HG03442 (cell line): Measurements from ENCODE around the gene AQP3.
"Not testable (repeated sequence)": the region's sequence is repeated elsewhere in the genome, so short reads cannot be mapped to it uniquely, and the experiment has no call there.

Source experiments
- ATAC-seq: cut with Tn5 transposase; IDR thresholded peaks from one replicate; pipeline ENCODE4 v1.9.1; 2021; ENCODE audit warnings: mild to moderate bottlenecking, moderate library complexity; ENCODE audit not compliant: unreplicated experiment

Gene AQP3

DNA sequence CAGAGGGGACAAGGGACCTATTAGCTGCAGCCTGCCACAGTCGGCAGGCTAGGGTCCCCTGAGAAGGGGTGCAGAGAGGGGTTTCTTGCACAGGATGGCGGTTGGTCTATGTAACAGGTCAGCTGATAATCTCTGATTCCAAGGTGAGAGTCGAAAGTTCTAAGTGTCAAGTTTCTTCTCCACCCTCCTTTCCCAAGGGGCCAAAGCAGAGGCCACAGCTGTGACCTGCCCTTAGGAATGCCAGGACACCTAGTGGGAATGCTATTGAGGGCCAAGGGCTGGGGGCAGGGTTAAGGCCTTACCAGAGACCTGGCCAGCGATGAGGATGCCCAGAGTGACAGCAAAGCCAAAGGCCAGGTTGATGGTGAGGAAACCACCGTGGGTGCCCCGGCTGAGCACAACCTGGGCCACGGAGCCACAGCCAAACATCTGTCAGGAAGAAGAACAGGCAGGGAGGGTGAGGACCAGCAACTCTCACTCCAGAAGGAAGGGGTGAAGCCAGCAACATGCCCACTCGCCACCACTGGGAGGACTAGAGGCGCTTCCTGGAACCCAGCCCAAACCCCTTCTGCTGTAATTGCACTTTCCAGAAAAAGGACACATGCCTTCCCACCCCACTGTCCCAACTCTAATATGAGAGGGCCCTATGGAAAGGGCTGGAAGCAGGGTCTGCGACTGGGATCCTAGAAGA lies 3.8 kb downstream of the AQP3 start:
- no peak for ATAC-seq

DNA sequence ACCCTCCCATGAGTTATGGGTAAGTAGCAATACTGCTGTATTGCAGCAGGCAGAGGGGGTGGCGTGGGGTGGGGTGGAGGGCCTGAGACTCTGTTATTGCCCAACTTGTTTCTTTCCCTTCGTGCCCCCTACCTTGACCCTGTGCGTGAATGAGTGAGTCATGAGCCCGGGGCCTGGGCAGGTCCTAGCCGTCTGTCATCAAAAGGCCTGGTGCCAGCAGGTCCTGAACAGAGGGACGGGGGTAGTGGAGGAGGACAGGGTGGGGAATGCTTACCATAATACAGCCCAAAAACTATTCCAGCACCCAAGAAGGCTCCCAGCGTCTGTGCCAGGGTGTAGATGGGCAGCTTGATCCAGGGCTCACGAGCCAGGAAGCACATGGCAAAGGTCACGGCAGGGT lies 4.3 kb downstream of the AQP3 start:
- no peak for ATAC-seq

DNA sequence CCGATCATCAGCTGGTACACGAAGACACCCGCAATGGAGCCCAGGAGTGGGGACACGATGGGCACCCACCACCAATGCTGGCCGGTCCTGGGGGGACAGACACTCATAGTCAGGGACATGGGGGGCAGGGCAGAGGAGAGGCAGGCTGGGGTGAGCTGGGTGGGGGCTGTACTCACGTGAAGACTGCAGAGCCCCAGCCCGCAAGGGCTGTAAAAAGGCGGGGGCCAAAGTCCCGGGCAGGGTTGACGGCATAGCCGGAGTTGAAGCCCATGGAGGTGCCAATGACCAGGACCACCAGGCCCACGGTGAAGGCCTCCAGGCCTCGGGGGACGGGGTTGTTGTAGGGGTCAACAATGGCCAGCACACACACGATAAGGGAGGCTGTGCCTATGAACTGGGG lies 5.3 kb downstream of the AQP3 start:
- no peak for ATAC-seq

- no peak for ATAC-seq
These were observed 6.8 kb downstream of the AQP3 start for GRCh38 chr9:33440609-33441008.

DNA sequence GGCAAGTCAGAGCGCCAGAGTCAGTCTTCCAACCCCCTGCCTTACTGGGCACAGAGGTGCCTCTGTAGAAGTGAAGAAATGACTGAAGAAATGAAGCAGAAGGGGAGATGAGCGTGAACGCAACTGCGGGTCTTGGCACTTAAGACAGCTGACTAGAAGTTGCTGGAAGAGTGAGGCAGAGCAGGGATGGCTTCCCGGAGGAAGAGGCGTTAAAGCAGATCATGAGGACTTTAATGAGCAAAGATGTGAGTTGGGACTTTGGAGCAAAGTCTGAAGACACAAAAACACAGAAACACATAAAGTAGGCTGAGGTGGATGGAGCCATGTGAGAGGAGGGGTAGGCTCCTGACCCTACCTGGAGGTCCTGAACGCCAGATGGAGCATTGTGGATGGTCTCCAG lies 7.2 kb downstream of the AQP3 start:
- ATAC-seq = no peak

DNA sequence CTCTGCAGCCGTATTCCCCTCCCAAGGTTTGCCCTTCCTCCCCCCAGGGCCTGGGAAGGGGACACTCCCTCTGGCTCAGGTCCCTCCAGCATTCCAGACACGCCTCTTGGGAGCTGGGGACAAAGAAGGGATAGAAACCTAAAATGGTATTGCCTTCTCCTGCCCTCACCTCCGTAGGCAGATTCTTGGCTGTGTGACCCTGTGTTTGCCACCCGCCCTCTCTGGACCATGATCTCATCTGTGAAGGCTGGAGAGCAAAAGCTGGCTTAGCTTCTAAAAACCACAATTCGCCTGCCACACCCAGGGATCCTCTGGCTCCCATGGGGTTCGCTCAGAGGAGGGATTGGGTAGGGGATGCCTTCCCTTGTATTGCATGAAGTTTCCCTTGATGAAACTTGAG lies 7.7 kb downstream of the AQP3 start:
- no peak for ATAC-seq

- ATAC-seq = no peak
These were observed 8.3 kb downstream of the AQP3 start for GRCh38 chr9:33438926-33439680.

GRCh38 chr9:33437898-33438297 lies 9.5 kb downstream of the AQP3 start:
- ATAC-seq = no peak

DNA sequence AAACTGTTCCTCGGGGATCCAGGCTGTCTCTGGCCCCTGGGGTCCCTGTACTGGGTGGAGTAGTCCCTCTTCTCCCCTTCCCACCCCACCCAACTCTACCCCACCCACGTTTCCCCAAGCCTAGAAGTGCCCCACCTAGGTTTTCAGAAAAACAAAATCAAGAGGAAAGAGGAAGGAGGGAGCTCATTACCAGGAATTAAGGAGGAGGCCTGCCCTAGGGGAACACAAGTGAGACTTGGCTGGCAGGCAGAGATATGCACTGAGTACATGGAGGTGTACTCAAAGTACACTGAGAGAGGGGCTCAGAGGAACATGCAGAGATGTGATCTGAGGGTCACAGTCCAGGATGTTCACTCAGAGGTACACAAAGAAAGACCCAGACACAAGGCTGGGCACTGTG lies 10.2 kb downstream of the AQP3 start:
- no peak for ATAC-seq

DNA sequence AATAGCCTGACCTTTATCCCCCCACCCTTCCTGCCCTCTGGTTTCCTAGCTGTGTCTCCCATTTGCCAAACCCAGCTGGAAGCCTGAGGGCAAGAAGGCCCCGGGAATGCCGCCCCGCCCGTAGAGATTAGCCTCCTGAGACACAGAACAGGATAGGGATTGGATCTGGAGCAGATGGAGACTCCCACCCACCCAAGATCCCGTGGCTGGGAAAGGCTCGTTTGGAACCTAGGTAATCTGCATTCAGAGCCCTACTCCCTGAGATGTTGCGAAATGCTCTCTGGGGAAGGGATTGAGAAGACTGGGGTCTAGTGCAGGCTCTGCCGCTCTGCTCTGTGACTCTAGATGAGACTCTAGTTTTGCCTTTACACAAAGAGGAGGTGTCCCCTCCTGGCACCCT lies 10.9 kb downstream of the AQP3 start:
- no peak for ATAC-seq

GRCh38 chr9:33435821-33436277 lies 11.5 kb downstream of the AQP3 start:
- no peak for ATAC-seq

DNA sequence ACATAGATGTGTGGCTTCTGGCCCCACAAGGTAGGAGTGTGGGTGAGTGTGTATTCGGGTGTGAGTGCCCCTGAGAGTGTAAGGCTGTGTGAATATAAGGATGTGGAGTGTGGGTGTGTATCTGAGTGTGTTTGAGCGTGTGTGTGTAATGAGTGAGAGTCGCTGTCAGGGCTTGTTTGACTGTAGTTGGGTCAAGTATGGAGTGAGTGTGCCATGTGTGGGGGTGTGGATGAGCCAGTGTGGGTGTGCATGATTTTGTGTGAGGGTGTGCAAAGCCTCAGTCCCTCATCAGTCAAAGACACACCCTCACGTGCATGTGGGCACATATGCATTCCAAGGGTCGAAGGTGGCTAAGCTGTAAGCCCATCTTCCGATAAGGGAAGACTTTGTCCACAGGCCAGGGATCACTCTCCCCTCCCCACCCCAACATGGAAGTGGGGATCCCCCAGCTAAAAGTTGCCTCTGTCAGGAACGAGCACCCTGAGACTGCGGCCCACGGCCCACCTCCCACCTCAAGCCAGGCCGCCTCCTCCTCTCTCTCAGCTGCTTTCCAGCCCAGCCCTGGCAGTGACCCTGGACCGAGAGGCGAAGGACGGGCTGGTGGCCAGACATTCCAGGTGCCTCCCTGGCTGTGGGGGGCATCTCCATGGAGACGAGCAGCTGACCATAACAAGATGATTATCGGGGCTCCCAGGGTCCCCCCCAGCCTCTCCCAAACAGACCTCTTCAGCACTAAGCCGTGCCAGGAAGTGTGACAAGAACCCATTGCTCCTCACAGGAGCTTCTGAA lies 12.9 kb downstream of the AQP3 start:
- ATAC-seq = no peak

DNA sequence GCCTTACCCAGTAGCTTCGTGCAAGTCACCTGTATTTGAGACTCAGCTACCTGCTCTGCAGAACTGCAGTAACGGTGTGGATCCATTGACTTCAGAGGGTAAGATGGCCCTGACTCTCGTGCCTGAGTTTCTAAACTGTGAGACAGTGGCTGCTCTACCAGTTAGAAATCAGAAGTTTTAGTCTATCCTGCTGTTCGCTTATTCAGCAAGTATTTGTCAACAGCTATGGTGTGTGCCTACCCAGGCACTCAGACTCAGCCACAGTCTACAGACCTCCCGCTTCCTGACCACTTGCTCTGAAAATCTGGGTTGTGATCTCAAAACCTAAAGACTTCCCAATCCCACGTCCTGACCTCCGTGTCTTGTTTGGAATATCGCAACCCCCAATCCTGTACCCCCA lies 13.5 kb downstream of the AQP3 start:
- ATAC-seq = no peak

GRCh38 chr9:33431420-33431819 lies 16.0 kb downstream of the AQP3 start:
- ATAC-seq = no peak

DNA sequence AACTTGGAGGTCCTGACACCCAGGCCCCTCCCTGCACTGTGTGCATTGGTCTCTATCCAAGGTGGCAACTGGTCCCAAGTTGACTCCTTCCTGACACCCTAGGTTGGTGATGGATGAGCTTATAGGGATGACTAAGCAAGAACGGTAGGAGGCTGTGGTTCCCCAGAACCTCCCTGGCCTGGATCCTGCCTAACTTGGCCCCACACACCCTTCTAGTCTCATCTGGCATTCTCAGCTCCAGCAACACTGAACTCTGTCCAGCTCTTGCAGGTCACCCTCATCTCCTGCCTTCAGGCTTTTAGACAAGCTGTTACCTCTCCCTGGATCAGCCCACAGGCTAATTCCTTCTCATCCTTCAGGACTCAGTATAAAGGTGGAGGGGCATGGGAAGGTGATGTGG lies 16.5 kb downstream of the AQP3 start:
- ATAC-seq = no peak

DNA sequence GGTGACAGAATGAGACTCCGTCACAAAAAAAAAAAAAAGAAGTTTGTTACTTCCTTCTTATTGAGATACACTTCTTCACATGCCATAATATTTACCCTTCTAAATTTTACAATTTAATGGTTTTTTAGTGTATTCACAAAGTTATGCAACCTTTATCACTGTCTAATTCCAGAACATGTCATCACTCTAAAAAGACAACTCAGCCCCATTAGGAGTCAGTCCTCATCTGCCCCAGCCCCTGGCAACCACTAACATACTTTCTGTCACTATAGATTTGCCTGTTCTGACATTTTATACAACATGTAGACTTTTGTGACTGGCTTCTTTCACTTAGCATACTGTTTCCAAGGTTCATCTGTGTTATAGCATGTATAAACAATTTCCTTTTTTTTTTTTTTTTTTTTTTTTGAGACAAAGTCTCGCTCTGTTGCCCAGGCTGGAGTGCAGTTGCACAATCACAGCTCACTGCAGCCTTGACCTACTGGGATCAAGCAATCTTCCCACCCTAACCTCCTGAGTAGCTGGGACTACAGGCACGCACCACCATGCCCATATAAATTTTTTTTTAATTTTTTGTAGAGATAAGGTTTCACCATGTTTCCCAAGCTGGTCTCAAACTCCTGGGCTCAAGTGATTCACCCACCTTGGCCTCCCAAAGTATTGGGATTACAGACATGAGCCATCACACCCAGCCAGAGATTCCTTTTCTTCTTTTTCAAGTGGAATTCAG lies 18.0 kb downstream of the AQP3 start:
- ATAC-seq = no peak

GRCh38 chr9:33426843-33427293 lies 20.5 kb downstream of the AQP3 start:
- ATAC-seq = no peak

DNA sequence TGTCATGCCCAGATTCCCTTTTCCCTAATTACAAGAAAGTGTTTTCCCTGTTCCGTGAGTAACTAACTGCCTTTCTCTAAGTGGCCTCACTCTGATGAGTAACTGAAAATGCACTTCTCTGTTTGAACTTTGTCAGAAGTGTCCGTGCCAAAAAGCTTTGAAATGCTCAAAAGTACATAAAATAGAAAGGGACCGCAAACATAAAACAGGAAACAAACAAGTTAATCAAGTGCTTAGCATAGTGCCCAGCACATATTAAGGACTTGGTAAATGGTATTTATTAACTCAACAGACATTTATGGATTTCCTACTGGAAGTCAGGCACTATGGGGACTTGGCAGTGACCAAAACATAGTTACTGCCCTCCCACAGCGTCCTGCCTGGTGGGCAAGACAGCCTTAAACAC lies 22.3 kb downstream of the AQP3 start:
- ATAC-seq = no peak

GRCh38 chr9:33424492-33424891 lies 22.9 kb downstream of the AQP3 start:
- not testable (repeated sequence) for ATAC-seq

GRCh38 chr9:33424043-33424442 lies 23.4 kb downstream of the AQP3 start:
- ATAC-seq = not testable (repeated sequence)

DNA sequence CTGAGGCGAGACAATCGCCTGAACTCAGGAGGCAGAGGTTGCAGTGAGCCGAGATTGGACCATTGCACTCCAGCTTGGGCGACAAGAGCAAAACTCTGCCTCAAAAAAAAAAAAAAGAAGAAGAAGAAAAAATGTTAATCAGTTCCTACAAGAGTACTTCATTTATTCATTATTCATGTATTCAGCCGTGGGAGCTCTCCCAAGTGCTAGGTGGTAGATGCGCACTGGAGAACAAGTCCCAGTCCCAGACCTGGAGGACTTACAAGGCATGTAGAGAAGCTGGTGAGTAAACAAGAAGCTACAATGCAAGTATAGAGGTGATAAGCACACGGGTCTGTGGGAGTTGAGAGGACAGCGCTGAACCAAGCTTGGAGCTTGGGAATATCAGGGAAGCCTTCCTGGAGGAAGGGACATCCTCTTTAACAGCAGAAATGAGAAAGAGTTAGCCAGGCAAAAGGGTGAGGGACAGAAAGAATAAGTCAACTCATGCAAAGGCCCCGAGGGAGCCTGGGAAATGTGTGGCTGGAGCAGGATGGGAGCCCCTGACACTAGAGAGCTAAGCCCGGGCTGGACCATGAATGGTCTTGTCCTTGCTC lies 27.6 kb downstream of the AQP3 start:
- no peak for ATAC-seq
